C4-2B (cell line): ENCODE data around the gene ELMO1.

Experiments used
- ZFX ChIP-seq: fragments of 450-650 bp; IDR thresholded peaks from 2 replicates; pipeline ENCODE4 v1.6.1; 2017
- TF ChIP-seq, protein P1 (sequence below): fragments of 450-650 bp; conservative IDR thresholded peaks from 2 replicates; pipeline ENCODE4 v1.5.1; 2017; ENCODE audit warnings: mild to moderate bottlenecking

DNA sequence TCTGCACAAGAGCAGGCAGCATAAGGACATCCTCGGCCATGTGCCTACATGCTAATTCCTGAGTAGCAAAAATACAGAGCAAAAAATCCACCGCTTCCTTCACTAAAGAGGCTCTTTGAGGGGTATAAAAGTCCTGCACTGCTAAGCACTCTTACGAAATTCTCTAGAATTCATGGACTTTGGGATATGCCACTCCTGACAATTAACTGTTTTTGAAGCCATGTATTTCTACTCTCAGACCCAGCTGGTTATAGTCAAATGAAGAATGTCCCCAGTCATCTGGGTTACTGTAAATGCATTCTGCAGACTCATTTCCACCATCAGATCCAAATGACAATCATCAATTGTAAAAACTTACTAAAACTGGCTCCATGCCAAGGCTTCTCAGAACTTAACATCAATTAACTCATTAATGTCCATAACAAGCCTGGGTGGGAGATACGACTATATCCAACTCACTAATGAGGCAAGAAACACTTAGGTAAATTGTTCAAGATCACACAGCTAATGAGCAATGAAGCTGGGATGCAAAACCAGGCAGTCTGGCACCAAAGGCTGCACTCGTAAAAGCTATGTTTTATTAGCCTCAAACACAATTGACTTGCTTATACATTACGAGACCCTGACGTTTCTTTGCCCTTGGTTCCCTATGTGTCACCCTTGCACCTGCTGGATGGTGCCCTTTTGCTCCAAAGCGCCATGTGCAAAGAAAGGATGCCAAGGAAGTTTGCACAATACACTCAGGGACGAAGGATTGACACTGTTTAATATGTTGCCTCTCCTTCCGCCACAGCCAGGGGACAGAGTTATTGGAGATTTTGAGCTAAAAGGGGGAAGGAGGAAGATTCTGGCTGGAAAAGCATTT, 250.4 kb downstream of the ELMO1 start:
- TF ChIP-seq, protein P1, sequence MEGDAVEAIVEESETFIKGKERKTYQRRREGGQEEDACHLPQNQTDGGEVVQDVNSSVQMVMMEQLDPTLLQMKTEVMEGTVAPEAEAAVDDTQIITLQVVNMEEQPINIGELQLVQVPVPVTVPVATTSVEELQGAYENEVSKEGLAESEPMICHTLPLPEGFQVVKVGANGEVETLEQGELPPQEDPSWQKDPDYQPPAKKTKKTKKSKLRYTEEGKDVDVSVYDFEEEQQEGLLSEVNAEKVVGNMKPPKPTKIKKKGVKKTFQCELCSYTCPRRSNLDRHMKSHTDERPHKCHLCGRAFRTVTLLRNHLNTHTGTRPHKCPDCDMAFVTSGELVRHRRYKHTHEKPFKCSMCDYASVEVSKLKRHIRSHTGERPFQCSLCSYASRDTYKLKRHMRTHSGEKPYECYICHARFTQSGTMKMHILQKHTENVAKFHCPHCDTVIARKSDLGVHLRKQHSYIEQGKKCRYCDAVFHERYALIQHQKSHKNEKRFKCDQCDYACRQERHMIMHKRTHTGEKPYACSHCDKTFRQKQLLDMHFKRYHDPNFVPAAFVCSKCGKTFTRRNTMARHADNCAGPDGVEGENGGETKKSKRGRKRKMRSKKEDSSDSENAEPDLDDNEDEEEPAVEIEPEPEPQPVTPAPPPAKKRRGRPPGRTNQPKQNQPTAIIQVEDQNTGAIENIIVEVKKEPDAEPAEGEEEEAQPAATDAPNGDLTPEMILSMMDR: no peak
- no peak for TF ChIP-seq ZFX
